Aorta (tissue), 5 donors: Measurements from ENCODE around the gene SIRPB1. TPM values are rescaled to one million over a fixed set of nuclear protein-coding genes. Genes with fewer than 3 reads are reported as not detected.
"Not testable (repeated sequence)": the region's sequence is repeated elsewhere in the genome, so short reads cannot be mapped to it uniquely, and the experiment has no call there.

Experiments
- ATAC-seq: fragments of 200-7000 bp; cut with Tn5 transposase; one replicate; pipeline ENCODE4 v1.9.1; 2022; ENCODE audit warnings: moderate library complexity; ENCODE audit not compliant: low FRiP score
- DNase-seq, 2 donors: peaks; one replicate each; pipeline ENCODE4 v3.0.0-alpha.2; 2020
- H3K27ac ChIP-seq, 2 donors: one replicate each; pipeline ENCODE4 v1.5.1; 2013; ENCODE audit warnings: low read length in 2 of 2, mild to moderate bottlenecking in 2 of 2, moderate library complexity in 2 of 2, control low read depth in 1 of 2, inconsistent platforms in 1 of 2, low read depth in 1 of 2
- H3K27me3 ChIP-seq, 2 donors: one replicate each; pipeline ENCODE4 v1.6.1; 2013; ENCODE audit warnings: control low read depth in 1 of 2, low read length in 1 of 2, mild to moderate bottlenecking in 1 of 2, moderate library complexity in 1 of 2; ENCODE audit not compliant: insufficient read depth in 2 of 2, control insufficient read depth in 1 of 2
- H3K36me3 ChIP-seq, 2 donors: one replicate each; pipeline ENCODE4 v1.6.1; 2013; ENCODE audit warnings: control low read depth in 1 of 2, low read length in 1 of 2, mild to moderate bottlenecking in 1 of 2; ENCODE audit not compliant: insufficient read depth in 2 of 2, control insufficient read depth in 1 of 2
- H3K4me1 ChIP-seq, 2 donors: one replicate each; pipeline ENCODE4 v1.6.1; 2013; ENCODE audit warnings: low read length in 2 of 2, control low read depth in 1 of 2, mild to moderate bottlenecking in 1 of 2, moderate library complexity in 1 of 2; ENCODE audit not compliant: insufficient read depth in 2 of 2, control insufficient read depth in 1 of 2
- H3K4me3 ChIP-seq, 2 donors: one replicate each; pipeline ENCODE4 v1.5.1; 2013; ENCODE audit warnings: low read length in 2 of 2, control low read depth in 1 of 2, mild to moderate bottlenecking in 1 of 2
- H3K9me3 ChIP-seq: one replicate; pipeline ENCODE4 v1.6.1; 2013; ENCODE audit warnings: mild to moderate bottlenecking, low read length; ENCODE audit not compliant: control insufficient read depth
- WGBS, 2 donors: extraction: QIAGEN DNeasy Blood & Tissue Kit; methylation state at CpG; one replicate each; pipeline ENCODE4 v1.1.7; 2013; 5-methylcytosine and 5-hydroxymethylcytosine counted together
- intact Hi-C, 2 donors: fragments of 100-400 bp; cut with DNase I; formaldehyde crosslinking; loops; one replicate each; pipeline versions ENCODE4 v1.14.2 to v1.15.0; 2022
- polyA plus RNA-seq, 2 donors: library from polyadenylated mRNA; stranded (reverse); fragments of 200-250 nt; gene quantifications; one replicate each; pipeline ENCODE4 v1.2.3, GENCODE V29; 2013
- total RNA-seq, 2 donors: library from RNA; stranded (reverse); fragmentation: NEBNext Ultra II Directional; extraction: Animal tissue kit (Norgen Biotek cat#: 25700); gene quantifications; one replicate each; pipeline ENCODE4 v1.2.1, GENCODE V29; 2021
- donor health status: healthy with polysubstance abuse.
- donor health status: Bipolar disorder and iron deficiency.
- donor health status: DM: no; HTN: no; CAD: no.
- donor health status: DM: no; HTN: no; CAD: no.
- donor health status: DM: yes; HTN: yes; CAD: no.

SIRPB1 gene
- total and polyA plus RNA-seq, 4 donors, result 0.36 to 3.1 (median 1.7) TPM

DNA sequence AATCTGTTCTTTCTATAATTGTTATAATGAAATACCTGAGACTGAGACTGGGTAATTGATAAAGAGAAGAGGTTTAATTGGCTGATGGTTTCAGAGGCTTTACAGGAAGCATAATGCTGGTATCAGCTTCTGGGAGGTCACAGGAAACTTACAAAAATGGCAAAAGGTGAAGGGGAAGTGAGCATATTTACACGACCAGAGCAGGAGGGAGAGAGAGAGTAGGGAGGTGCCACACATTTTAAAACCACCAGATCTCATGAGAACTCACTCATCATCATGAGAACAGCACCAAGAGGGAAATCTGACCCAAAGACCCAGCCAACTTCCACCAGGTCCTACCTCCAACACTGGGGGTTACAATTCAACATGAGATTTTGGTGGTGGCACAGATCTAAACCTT, 2.6 kb upstream of the SIRPB1 start:
- ATAC-seq (no peak), DNase-seq (no peak)
- intact Hi-C loops, result no loop called here
- 4 to 6% methylated on average over 1 of the region's 1 CpG for whole genome bisulfite sequencing, 2 donors
- H3K27ac ChIP-seq, result no peak overlapping the region
- no peaks in the 10 kb centered on the region for H3K27me3 ChIP-seq
- no peaks in the 10 kb centered on the region for H3K36me3 ChIP-seq
- peaks cover 2% of the 10 kb centered on the region for H3K9me3 ChIP-seq
- H3K4me1 ChIP-seq, result no peaks in the 10 kb centered on the region
- H3K4me3 ChIP-seq, result no peak overlapping the region

DNA sequence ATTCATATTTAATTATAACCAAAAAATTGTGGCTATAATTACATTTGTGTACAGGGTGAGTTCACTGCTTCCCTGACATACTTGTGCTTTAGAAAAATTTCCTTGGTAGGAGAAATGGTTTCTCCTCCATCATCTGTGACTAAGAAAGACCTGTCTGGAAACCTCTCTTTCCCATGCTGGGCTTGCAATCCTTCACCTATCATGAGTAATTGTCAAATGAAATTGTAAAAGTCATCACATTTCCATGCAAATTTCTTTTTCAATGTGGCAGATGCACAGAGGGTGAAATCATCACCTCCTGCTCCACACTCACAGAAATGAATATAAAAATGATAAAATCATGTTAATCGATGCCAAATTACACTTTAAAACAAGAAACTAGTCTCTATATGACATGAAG, 1.5 kb upstream of the SIRPB1 start:
- intact Hi-C loops, result no loop called here
- no peak for ATAC-seq
- DNase-seq, result no peak
- Histone ChIP-seq H3K27me3 (no peaks in the 10 kb centered on the region), H3K4me1 (no peaks in the 10 kb centered on the region), H3K27ac (no peak overlapping the region), H3K36me3 (no peaks in the 10 kb centered on the region), H3K4me3 (no peak overlapping the region), H3K9me3 (peaks cover 2% of the 10 kb centered on the region)
- WGBS, 2 donors, result 68 to 81% methylated on average over 1 of the region's 1 CpG

DNA sequence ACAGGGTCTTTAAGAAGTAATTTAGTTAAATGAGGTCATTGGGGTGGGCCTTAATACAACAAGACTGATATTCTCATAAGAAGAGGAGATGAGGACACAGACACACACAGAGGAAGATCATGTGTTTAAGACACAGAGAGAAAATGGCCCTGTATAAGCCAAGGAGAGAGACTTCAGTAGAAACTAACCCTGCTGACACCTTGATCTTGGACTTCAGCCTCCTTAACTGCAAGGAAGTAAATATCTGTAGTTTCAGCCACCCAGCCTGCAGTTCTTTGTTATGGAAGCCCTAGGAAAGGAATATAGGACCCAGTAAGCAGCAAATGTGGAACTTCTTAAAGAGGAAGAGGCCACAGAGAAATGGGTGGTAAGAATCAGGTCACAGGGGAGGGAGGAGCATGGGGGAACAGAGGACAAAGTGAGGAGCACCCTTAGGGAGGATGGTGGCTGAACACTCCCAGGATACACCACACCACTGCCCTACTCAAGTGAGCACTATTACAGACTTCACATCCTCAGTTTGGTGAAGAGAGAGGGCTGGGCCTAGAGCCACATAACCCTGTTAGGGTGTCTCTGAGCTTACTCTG, 762 bp downstream of the SIRPB1 start:
- DNase-seq (no peak), ATAC-seq (no peak)
- intact Hi-C loops, result no loop called here
- Histone ChIP-seq H3K4me3 (no peak overlapping the region), H3K27ac (no peak overlapping the region), H3K36me3 (no peaks in the 10 kb centered on the region), H3K4me1 (no peaks in the 10 kb centered on the region), H3K27me3 (no peaks in the 10 kb centered on the region), H3K9me3 (peaks cover 2% of the 10 kb centered on the region)

DNA sequence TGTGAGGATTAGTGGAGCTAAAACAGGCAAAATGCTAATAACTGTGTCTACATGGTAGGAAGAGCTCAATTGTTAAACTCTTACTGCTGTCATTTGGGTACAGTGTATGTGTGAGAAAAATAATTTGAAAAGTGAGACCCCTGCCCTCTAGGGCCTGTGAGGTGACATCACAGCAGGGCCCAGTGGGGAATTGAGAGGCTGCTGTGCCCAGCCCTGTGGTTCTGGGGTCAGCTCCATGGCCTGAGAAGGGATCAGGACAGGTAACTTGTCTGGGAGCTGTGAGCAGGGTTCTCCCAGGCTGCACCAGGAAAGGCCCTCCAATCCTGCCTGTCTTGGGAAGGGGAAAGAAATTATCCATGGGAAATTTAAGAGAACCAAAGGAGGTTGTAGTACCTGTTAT, 1.3 kb downstream of the SIRPB1 start:
- no peak for ATAC-seq
- Histone ChIP-seq H3K27ac (no peak overlapping the region), H3K36me3 (no peaks in the 10 kb centered on the region), H3K4me3 (no peak overlapping the region), H3K9me3 (peaks cover 2% of the 10 kb centered on the region), H3K27me3 (no peaks in the 10 kb centered on the region), H3K4me1 (no peaks in the 10 kb centered on the region)
- intact Hi-C loops, result no loop called here
- no peak for DNase-seq

DNA sequence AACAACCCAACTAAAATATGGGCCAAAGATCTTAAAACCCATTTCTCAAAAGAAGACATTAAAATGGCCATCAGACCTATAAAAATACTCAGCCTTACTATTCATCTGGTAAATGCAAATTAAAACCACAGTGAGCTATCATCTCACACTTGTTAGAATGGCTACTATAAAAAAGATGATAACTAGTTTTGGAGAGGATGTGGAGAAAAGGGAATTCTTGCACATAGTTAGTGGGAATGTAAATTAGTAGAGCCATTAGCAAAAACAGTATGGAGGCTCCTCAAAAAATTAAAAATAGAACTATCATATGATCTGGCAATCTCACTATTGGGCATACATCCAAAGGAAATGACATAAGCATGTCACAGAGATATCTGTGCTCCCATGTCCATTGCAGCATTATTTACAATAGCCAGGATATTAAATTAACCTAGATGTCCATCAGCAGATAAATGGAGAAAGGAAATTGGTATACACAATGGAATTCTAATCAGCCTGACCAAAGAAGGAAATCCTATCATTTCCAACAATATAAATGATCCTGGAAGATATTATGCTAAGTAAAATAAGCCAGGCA, 2.9 kb downstream of the SIRPB1 start:
- no peak overlapping the region for H3K4me3 ChIP-seq
- H3K27me3 ChIP-seq, result no peaks in the 10 kb centered on the region
- H3K36me3 ChIP-seq, result no peaks in the 10 kb centered on the region
- H3K4me1 ChIP-seq, result no peaks in the 10 kb centered on the region
- DNase-seq, result no peak
- intact Hi-C loops, result no loop called here
- H3K9me3 ChIP-seq, result peaks cover 2% of the 10 kb centered on the region
- no peak for ATAC-seq
- no peak overlapping the region for H3K27ac ChIP-seq

DNA sequence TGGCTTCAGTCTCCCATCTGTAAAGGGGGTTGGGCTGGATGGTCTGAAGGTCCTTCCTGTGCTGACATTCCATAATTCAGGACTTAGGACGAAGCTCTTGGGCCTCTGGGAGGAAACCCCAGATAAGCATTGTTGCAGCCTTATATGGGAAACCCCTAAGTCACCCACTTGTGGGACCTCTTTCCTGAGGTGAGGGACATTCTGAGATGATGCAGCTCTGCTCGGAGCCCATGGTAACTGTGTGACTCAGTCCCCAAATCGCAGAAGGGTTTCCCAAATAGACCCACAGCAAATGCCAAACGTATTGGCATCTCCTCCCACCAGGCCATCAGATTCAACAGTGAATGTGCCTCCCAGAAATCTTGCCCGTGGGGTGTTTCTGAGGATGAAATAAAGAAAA, 9.4 kb downstream of the SIRPB1 start:
- WGBS, 2 donors, result 57% methylated on average over 5 of the region's 5 CpGs
- H3K27me3 ChIP-seq, H3K27ac ChIP-seq, H3K9me3 ChIP-seq, H3K4me1 ChIP-seq, DNase-seq, H3K4me3 ChIP-seq, H3K36me3 ChIP-seq, intact Hi-C loops, ATAC-seq: not testable (repeated sequence)

DNA sequence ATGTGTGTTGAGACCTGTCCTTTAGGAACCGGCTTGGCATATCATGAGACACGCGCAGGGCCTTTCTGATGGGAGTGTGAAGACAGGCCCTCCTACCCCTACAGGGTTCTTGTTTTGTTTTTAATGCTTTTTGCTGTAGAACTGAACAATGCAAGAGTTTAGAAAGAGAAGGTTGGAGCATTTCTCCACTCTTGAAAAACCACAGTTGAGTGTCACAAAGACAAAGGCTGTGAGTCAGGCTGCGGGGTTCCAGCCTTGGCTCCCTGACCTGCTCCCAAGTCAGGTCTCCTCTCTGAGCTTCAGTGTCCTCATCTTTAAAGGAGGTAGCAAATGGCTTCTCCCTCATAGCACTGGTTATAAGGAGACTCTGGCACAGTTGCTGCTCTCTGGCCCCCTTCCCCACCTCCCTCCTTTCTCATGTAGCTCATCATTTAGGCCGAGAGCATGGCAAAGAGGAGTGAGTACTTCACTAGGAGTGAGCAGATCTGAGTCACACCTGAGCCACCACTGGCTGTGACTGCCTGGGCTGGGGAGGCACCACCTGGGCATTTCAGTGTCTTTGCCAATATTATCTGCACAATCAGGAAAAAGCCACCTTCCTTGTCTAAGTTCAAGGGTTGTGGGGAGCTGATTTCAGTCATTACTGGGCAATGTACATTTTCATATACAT, 11.0 kb downstream of the SIRPB1 start:
- WGBS, 2 donors, result 63 to 78% methylated on average over 3 to 4 of the region's 5 CpGs
- intact Hi-C loops, DNase-seq: not testable (repeated sequence)

GRCh38 chr20:1600736-1601135, 19.1 kb downstream of the SIRPB1 start:
- intact Hi-C loops, result no loop called here
- no peaks in the 10 kb centered on the region for H3K4me1 ChIP-seq
- no peak overlapping the region for H3K27ac ChIP-seq
- no peak for DNase-seq
- no peaks in the 10 kb centered on the region for H3K27me3 ChIP-seq
- 55% methylated on average over 5 of the region's 5 CpGs; no CpG with 5 or more reads in 1 of the 2 donors for WGBS, 2 donors
- no peaks in the 10 kb centered on the region for H3K9me3 ChIP-seq
- no peak overlapping the region for H3K4me3 ChIP-seq
- no peaks in the 10 kb centered on the region for H3K36me3 ChIP-seq
- ATAC-seq, result no peak

More for the DNA sequence above, 11.0 kb downstream of the SIRPB1 start:
- not testable (repeated sequence) for H3K27me3 ChIP-seq, ATAC-seq, H3K4me1 ChIP-seq, H3K36me3 ChIP-seq, H3K27ac ChIP-seq, H3K4me3 ChIP-seq, H3K9me3 ChIP-seq

- Histone ChIP-seq H3K4me1 (no peaks in the 10 kb centered on the region), H3K4me3 (no peak overlapping the region), H3K27me3 (no peaks in the 10 kb centered on the region), H3K9me3 (no peaks in the 10 kb centered on the region), H3K36me3 (no peaks in the 10 kb centered on the region), H3K27ac (no peak overlapping the region)
- intact Hi-C loops, result no loop called here
- no peak for ATAC-seq
- 46% methylated on average over 1 of the region's 1 CpG; no CpG with 5 or more reads in 1 of the 2 donors for WGBS, 2 donors
- no peak for DNase-seq
Observed at GRCh38 chr20:1595333-1595732, 24.5 kb downstream of the SIRPB1 start.
